ENCODE data around the gene GJB2.
A peak's percentile ranks its signal among the peaks of the same experiment; 100 is the strongest.

DNA sequence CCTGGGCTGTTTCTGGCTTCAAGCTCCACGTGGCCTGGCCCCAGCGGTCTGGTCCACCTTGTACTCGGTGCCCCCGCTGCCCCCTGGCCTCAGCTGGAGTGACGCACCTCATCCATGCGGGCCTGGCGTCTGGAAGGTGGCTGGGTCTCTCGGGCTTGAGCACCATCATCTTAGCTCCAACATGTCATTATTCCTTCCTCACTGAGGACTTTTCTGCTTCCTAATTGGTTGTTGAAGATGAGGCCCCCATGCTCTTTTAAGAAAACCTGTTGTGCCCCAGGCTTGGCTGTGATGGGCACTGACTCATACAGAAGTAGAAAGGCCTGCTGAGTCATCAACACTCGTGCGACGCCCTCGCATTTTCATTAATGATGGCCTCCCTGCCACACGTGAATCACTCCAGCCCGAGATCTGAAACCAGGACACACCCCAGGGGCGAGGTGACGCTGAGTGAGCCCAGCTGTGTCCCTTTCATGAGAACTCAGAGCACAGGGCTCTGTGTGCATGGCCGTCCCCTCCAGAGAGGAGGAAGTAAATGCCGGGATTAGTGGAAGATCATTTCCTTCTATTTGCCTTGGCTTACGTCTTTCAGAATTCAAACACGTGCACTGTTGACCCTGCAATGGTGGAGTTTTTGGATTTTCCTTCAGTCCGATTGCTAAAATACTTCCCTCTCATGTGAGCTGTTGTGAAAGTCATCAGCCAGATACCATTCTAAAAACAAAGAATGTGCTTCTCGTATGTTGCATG, 17.9 kb downstream of the GJB2 start:
- TF ChIP-seq HDAC6 (IDR thresholded peaks at IDR 0.05; ENCODE audit: unreplicated experiment) (no peak), ZNF217 (IDR thresholded peaks at IDR 0.05) (no peak), ZNF622 (IDR thresholded peaks at IDR 0.05) (no peak), CREB1 (IDR thresholded peaks at IDR 0.05; ENCODE audit: low read depth) (peak; percentile 33; the same call in 1 of the 2 replicates), RAD21 (IDR thresholded peaks at IDR 0.05; ENCODE audit: insufficient read depth, low read depth, low read length) (no peak), POLR2A (IDR thresholded peaks at IDR 0.05; ENCODE audit: low read depth, low read length) (no peak), BACH1 (IDR thresholded peaks at IDR 0.05; ENCODE audit: borderline replicate concordance) (peak; percentile 53; the same call in 1 of the 2 replicates), CHD2 (IDR thresholded peaks at IDR 0.05; ENCODE audit: borderline replicate concordance, low read depth, low read length) (no peak), KDM1A (IDR thresholded peaks at IDR 0.05; ENCODE audit: borderline replicate concordance) (no peak), MYC (IDR thresholded peaks at IDR 0.05; ENCODE audit: insufficient read depth, insufficient read length, insufficient replicate concordance, low read length, severe bottlenecking) (no peak), SREBF1 (IDR thresholded peaks at IDR 0.05; ENCODE audit: low read length) (no peak), SUZ12 (IDR thresholded peaks at IDR 0.05; ENCODE audit: unreplicated experiment) (no peak)
- TF ChIP-seq, protein P1, sequence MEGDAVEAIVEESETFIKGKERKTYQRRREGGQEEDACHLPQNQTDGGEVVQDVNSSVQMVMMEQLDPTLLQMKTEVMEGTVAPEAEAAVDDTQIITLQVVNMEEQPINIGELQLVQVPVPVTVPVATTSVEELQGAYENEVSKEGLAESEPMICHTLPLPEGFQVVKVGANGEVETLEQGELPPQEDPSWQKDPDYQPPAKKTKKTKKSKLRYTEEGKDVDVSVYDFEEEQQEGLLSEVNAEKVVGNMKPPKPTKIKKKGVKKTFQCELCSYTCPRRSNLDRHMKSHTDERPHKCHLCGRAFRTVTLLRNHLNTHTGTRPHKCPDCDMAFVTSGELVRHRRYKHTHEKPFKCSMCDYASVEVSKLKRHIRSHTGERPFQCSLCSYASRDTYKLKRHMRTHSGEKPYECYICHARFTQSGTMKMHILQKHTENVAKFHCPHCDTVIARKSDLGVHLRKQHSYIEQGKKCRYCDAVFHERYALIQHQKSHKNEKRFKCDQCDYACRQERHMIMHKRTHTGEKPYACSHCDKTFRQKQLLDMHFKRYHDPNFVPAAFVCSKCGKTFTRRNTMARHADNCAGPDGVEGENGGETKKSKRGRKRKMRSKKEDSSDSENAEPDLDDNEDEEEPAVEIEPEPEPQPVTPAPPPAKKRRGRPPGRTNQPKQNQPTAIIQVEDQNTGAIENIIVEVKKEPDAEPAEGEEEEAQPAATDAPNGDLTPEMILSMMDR (IDR thresholded peaks at IDR 0.05 in 2 of 3, conservative IDR thresholded peaks at IDR 0.05 in 1 of 3; ENCODE audit: control insufficient read depth in 2 of 3, extremely low read depth in 1 of 3, insufficient read depth in 1 of 3, low read depth in 3 of 3, low read length in 3 of 3) = no peak

Data from GM12878 (cell line).